ENCODE results near the gene ADAMTSL4. TPM values are rescaled to one million over a fixed set of nuclear protein-coding genes. Genes with fewer than 3 reads are reported as not detected.

Gene ADAMTSL4
- total RNA-seq, 1 donor from 2014 or later = 6.7 TPM

DNA sequence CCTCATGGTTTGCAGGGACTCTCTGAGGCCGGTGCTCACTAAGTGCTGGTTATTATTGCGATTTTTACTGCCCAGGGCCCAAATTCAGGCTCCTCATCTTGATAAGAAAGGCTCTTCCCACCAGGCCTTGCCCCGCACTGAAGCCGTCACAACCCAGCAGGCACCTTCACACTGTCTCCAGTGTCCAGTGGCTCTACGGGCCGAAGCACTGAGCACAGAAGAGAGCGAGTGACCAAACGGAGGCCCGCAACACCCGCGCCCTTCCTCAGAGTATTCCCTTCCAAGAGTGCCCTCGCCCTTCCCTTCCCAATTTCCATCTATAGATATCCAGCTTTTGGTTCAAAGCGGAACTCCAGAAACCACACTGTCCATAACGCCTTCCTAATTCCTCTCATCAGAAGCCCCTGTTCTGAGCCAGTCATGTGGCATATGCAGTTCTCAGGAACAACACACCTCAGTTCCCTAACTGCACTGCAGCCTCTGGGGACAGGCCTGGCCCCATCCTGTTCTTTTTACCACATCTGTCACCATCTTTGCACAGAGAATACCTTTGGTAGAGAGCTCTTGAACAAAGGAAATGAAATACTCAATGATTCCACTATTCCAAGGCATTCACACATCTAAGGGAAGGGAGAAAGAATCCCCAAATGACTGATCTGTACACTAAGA is 18.6 kb upstream of the ADAMTSL4 start:
- no peak overlapping the region for H2AFZ ChIP-seq (ENCODE audit: low read depth, low read length)
- Mint-ChIP-seq H3K4me3 (ENCODE audit: unreplicated experiment) (no peak overlapping the region), H3K36me3 (ENCODE audit: low read depth, unreplicated experiment) (no peaks in the 10 kb centered on the region), H3K27ac (ENCODE audit: unreplicated experiment) (no peak overlapping the region), H3K4me1 (ENCODE audit: low read depth, unreplicated experiment) (peaks cover 14% of the 10 kb centered on the region), H3K9me3 (ENCODE audit: unreplicated experiment) (peaks cover 2% of the 10 kb centered on the region), H3K27me3 (ENCODE audit: low read depth, unreplicated experiment) (no peaks in the 10 kb centered on the region)
- no peak for FAIRE-seq
- no peaks in the 10 kb centered on the region for H3K36me3 ChIP-seq (ENCODE audit: insufficient read depth, low read length)
- H3K79me2 ChIP-seq (ENCODE audit: insufficient read depth, low read length) = no peaks in the 10 kb centered on the region
- H4K20me1 ChIP-seq (ENCODE audit: insufficient read depth, low read length) = no peaks in the 10 kb centered on the region
- TF ChIP-seq EZH2 (IDR thresholded peaks at IDR 0.05; ENCODE audit: insufficient read depth, low read length) = no peak
- TF ChIP-seq, protein P1, sequence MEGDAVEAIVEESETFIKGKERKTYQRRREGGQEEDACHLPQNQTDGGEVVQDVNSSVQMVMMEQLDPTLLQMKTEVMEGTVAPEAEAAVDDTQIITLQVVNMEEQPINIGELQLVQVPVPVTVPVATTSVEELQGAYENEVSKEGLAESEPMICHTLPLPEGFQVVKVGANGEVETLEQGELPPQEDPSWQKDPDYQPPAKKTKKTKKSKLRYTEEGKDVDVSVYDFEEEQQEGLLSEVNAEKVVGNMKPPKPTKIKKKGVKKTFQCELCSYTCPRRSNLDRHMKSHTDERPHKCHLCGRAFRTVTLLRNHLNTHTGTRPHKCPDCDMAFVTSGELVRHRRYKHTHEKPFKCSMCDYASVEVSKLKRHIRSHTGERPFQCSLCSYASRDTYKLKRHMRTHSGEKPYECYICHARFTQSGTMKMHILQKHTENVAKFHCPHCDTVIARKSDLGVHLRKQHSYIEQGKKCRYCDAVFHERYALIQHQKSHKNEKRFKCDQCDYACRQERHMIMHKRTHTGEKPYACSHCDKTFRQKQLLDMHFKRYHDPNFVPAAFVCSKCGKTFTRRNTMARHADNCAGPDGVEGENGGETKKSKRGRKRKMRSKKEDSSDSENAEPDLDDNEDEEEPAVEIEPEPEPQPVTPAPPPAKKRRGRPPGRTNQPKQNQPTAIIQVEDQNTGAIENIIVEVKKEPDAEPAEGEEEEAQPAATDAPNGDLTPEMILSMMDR (IDR thresholded peaks at IDR 0.05; ENCODE audit: insufficient read depth, low read depth, low read length) = no peak
- H3K4me3 ChIP-seq (ENCODE audit: insufficient read depth, low read depth, low read length) = no peak overlapping the region
- H3K4me2 ChIP-seq (ENCODE audit: low read length) = no peak overlapping the region
- H3K27ac ChIP-seq (ENCODE audit: low read depth, low read length) = no peak overlapping the region
- no peaks in the 10 kb centered on the region for H3K27me3 ChIP-seq (ENCODE audit: insufficient read depth, low read length)
- H3K9ac ChIP-seq (ENCODE audit: low read length) = no peak overlapping the region
- DNase-seq (ENCODE audit: low read depth) = no peak
- H3K4me1 ChIP-seq (ENCODE audit: insufficient read depth, low read length) = peaks cover 32% of the 10 kb centered on the region
- no peaks in the 10 kb centered on the region for H3K9me3 ChIP-seq (ENCODE audit: insufficient read depth, low read depth, low read length)

DNA sequence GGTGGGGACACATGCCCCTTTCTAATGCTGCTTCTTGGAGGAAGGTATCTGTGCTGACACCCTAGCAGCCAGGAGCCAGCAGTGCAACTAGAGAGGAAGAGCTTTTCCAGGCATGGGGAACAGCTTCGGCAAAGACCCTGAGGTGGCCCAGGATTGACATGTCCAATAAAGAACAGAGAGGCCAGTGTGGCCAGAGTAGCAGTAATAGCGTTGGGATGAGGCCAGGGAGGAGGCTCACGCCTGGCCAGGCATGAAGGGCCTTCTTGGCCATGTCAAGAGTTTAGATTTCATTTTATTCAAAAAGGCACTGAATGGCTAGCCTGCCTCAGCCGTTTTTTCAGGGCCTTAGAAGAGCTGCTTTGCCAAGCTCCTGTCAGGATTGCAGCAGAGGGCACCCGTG is 16.3 kb upstream of the ADAMTSL4 start:
- H2AFZ ChIP-seq (ENCODE audit: low read depth, low read length) = no peak overlapping the region
- Mint-ChIP-seq H3K36me3 (ENCODE audit: low read depth, unreplicated experiment) (no peaks in the 10 kb centered on the region), H3K4me1 (ENCODE audit: low read depth, unreplicated experiment) (peaks cover 32% of the 10 kb centered on the region), H3K27me3 (ENCODE audit: low read depth, unreplicated experiment) (no peaks in the 10 kb centered on the region), H3K27ac (ENCODE audit: unreplicated experiment) (no peak overlapping the region), H3K9me3 (ENCODE audit: unreplicated experiment) (peaks cover 1% of the 10 kb centered on the region), H3K4me3 (ENCODE audit: unreplicated experiment) (no peak overlapping the region)
- no peaks in the 10 kb centered on the region for H3K9me3 ChIP-seq (ENCODE audit: insufficient read depth, low read depth, low read length)
- no peaks in the 10 kb centered on the region for H3K79me2 ChIP-seq (ENCODE audit: insufficient read depth, low read length)
- no peaks in the 10 kb centered on the region for H4K20me1 ChIP-seq (ENCODE audit: insufficient read depth, low read length)
- FAIRE-seq (no peak), DNase-seq (ENCODE audit: low read depth) (peak; percentile 31)
- no peaks in the 10 kb centered on the region for H3K27me3 ChIP-seq (ENCODE audit: insufficient read depth, low read length)
- H3K4me3 ChIP-seq (ENCODE audit: insufficient read depth, low read depth, low read length) = no peak overlapping the region
- H3K36me3 ChIP-seq (ENCODE audit: insufficient read depth, low read length) = no peaks in the 10 kb centered on the region
- peak overlapping the region; percentile 52 for H3K27ac ChIP-seq (ENCODE audit: low read depth, low read length)
- H3K9ac ChIP-seq (ENCODE audit: low read length) = peak overlapping the region; percentile 62
- H3K4me2 ChIP-seq (ENCODE audit: low read length) = peak overlapping the region; percentile 65
- TF ChIP-seq, protein P1 (IDR thresholded peaks at IDR 0.05; ENCODE audit: insufficient read depth, low read depth, low read length) = no peak
- no peak for TF ChIP-seq EZH2 (IDR thresholded peaks at IDR 0.05; ENCODE audit: insufficient read depth, low read length)
- peaks cover 48% of the 10 kb centered on the region for H3K4me1 ChIP-seq (ENCODE audit: insufficient read depth, low read length)

DNA sequence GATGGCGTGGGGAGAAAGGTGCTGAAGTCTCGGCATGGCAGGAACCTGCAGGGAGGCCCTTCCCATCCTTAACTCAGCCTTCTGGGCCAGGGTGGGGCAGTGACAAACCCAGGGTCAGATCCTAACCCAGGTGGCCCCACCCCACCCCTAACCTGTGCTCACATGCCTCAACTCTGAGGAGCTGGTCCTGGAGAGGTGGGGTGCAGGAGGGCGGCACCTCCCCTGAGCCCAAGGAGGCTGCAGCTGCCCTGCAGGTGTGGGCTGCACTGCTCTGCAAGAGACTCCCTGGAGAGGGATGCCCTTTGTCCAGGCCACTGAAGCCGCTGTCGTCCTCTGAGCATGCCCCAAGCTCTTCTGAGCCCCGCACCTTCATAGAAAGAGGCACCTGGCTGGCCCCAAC is 15.2 kb upstream of the ADAMTSL4 start:
- Histone ChIP-seq H3K9me3 (ENCODE audit: insufficient read depth, low read depth, low read length) (no peaks in the 10 kb centered on the region), H4K20me1 (ENCODE audit: insufficient read depth, low read length) (no peaks in the 10 kb centered on the region), H3K4me1 (ENCODE audit: insufficient read depth, low read length) (peaks cover 48% of the 10 kb centered on the region), H3K27ac (ENCODE audit: low read depth, low read length) (no peak overlapping the region), H3K9ac (ENCODE audit: low read length) (no peak overlapping the region), H2AFZ (ENCODE audit: low read depth, low read length) (no peak overlapping the region), H3K27me3 (ENCODE audit: insufficient read depth, low read length) (no peaks in the 10 kb centered on the region), H3K79me2 (ENCODE audit: insufficient read depth, low read length) (no peaks in the 10 kb centered on the region), H3K36me3 (ENCODE audit: insufficient read depth, low read length) (no peaks in the 10 kb centered on the region), H3K4me2 (ENCODE audit: low read length) (no peak overlapping the region), H3K4me3 (ENCODE audit: insufficient read depth, low read depth, low read length) (no peak overlapping the region)
- H3K4me1 Mint-ChIP-seq (ENCODE audit: low read depth, unreplicated experiment) = peaks cover 38% of the 10 kb centered on the region
- H3K27me3 Mint-ChIP-seq (ENCODE audit: low read depth, unreplicated experiment) = no peaks in the 10 kb centered on the region
- H3K9me3 Mint-ChIP-seq (ENCODE audit: unreplicated experiment) = peaks cover 1% of the 10 kb centered on the region
- H3K36me3 Mint-ChIP-seq (ENCODE audit: low read depth, unreplicated experiment) = no peaks in the 10 kb centered on the region
- no peak overlapping the region for H3K27ac Mint-ChIP-seq (ENCODE audit: unreplicated experiment)
- no peak overlapping the region for H3K4me3 Mint-ChIP-seq (ENCODE audit: unreplicated experiment)
- TF ChIP-seq, protein P1 (IDR thresholded peaks at IDR 0.05; ENCODE audit: insufficient read depth, low read depth, low read length) = no peak
- no peak for FAIRE-seq
- no peak for DNase-seq (ENCODE audit: low read depth)

Measured in astrocyte (in vitro differentiated cells and primary cell).